Measurements from ENCODE around the gene SYT6. TPM values are rescaled to one million over a fixed set of nuclear protein-coding genes. Genes with fewer than 3 reads are reported as not detected.

Gene SYT6
- total RNA-seq, 1 experiment from 2014 or later, result 77.2 TPM

GRCh38 chr1:114201486-114201885 is 47.8 kb upstream of the SYT6 start:
- TF ChIP-seq, protein P1, sequence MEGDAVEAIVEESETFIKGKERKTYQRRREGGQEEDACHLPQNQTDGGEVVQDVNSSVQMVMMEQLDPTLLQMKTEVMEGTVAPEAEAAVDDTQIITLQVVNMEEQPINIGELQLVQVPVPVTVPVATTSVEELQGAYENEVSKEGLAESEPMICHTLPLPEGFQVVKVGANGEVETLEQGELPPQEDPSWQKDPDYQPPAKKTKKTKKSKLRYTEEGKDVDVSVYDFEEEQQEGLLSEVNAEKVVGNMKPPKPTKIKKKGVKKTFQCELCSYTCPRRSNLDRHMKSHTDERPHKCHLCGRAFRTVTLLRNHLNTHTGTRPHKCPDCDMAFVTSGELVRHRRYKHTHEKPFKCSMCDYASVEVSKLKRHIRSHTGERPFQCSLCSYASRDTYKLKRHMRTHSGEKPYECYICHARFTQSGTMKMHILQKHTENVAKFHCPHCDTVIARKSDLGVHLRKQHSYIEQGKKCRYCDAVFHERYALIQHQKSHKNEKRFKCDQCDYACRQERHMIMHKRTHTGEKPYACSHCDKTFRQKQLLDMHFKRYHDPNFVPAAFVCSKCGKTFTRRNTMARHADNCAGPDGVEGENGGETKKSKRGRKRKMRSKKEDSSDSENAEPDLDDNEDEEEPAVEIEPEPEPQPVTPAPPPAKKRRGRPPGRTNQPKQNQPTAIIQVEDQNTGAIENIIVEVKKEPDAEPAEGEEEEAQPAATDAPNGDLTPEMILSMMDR (conservative IDR thresholded peaks at IDR 0.05), result no peak
- Histone ChIP-seq H3K9ac (ENCODE audit: extremely low read depth, insufficient read length, low read length) (no peak overlapping the region), H2BK120ac (ENCODE audit: low read depth, low read length, poor library complexity, severe bottlenecking) (no peak overlapping the region), H4K5ac (ENCODE audit: insufficient read length, low read depth, low read length) (no peak overlapping the region), H3K56ac (ENCODE audit: insufficient read length, low read depth, low read length) (no peak overlapping the region), H4K20me1 (ENCODE audit: control insufficient read depth, insufficient read depth, insufficient read length) (no peaks in the 10 kb centered on the region), H2BK20ac (ENCODE audit: low read depth, low read length, poor library complexity, severe bottlenecking) (no peak overlapping the region), H3K4ac (ENCODE audit: low read depth, low read length) (no peak overlapping the region), H3K79me2 (ENCODE audit: insufficient read depth, low read length) (no peaks in the 10 kb centered on the region), H3T11ph (ENCODE audit: low read length) (no peak overlapping the region), H3K23ac (ENCODE audit: insufficient read length, low read depth, low read length) (no peak overlapping the region), H3K27ac (ENCODE audit: insufficient read length, low read depth, low read length) (no peak overlapping the region), H3K9me3 (ENCODE audit: control insufficient read depth, low read depth, low read length) (no peaks in the 10 kb centered on the region), H3K79me1 (ENCODE audit: insufficient read depth, low read depth, low read length, poor library complexity, severe bottlenecking) (no peaks in the 10 kb centered on the region), H3K4me1 (ENCODE audit: insufficient read depth, low read length) (peaks cover 2% of the 10 kb centered on the region), H3K4me2 (ENCODE audit: insufficient read depth, insufficient read length, low read length) (no peak overlapping the region), H3K27me3 (ENCODE audit: insufficient read depth, low read length) (no peaks in the 10 kb centered on the region; the same call in 1 of the 2 replicates), H2BK12ac (ENCODE audit: insufficient read length, low read depth, low read length) (no peak overlapping the region), H3K14ac (ENCODE audit: insufficient read depth, low read length) (no peak overlapping the region), H2BK15ac (ENCODE audit: low read depth, low read length) (no peak overlapping the region), H2AK5ac (ENCODE audit: insufficient read length, low read length) (no peak overlapping the region), H3K23me2 (ENCODE audit: insufficient read length, low read depth, low read length, poor library complexity, severe bottlenecking) (no peaks in the 10 kb centered on the region), H4K91ac (ENCODE audit: insufficient read length, low read depth, low read length) (no peak overlapping the region), H3K18ac (ENCODE audit: insufficient read length, low read depth, low read length) (no peak overlapping the region), H2BK5ac (ENCODE audit: insufficient read length, low read length) (no peak overlapping the region), H2AFZ (ENCODE audit: low read length) (no peak overlapping the region), H4K8ac (replicated peaks; ENCODE audit: insufficient read length, low read depth, low read length) (no peak overlapping the region)
- Mint-ChIP-seq H3K4me3 (no peak overlapping the region), H3K9me3 (no peaks in the 10 kb centered on the region), H3K27me3 (ENCODE audit: low read depth) (peaks cover 61% of the 10 kb centered on the region), H3K36me3 (ENCODE audit: insufficient read depth in 1 of 3, low read depth in 3 of 3) (no peaks in the 10 kb centered on the region), H3K4me1 (peaks cover 15 to 19% of the 10 kb centered on the region in 2 experiments), H3K27ac (no peak overlapping the region)
- no CpG with 5 or more reads among the region's 3 CpGs for WGBS (ENCODE audit: extremely low coverage, insufficient read length, low lambda C conversion rate)
- DNase-seq, result no peak
